ENCODE results near the gene POLDIP3.
"Not testable (repeated sequence)": the region's sequence is repeated elsewhere in the genome, so short reads cannot be mapped to it uniquely, and the experiment has no call there.

Gene POLDIP3

DNA sequence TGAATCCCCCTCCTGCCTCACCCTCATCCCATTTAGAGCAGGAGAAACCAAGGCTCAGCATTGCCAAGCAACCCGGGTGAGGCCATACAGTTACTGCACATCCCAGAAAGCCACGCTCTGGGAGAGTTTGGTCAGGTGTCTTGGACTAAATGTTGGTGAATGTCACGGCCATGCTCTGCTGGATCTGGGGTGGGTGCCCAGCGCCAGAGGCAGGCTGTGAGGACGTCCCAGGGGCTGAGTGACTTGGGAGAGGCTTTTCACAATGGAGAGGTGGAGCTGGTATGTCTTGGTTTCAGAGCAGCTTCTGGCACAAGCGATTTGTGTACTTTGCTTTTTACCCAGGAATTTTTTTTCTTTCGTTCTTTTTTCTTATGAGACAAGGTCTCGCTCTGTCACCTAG is 54.3 kb downstream of the POLDIP3 start:
- DNase-seq (ENCODE audit: low read depth in 2 of 2): no peak

DNA sequence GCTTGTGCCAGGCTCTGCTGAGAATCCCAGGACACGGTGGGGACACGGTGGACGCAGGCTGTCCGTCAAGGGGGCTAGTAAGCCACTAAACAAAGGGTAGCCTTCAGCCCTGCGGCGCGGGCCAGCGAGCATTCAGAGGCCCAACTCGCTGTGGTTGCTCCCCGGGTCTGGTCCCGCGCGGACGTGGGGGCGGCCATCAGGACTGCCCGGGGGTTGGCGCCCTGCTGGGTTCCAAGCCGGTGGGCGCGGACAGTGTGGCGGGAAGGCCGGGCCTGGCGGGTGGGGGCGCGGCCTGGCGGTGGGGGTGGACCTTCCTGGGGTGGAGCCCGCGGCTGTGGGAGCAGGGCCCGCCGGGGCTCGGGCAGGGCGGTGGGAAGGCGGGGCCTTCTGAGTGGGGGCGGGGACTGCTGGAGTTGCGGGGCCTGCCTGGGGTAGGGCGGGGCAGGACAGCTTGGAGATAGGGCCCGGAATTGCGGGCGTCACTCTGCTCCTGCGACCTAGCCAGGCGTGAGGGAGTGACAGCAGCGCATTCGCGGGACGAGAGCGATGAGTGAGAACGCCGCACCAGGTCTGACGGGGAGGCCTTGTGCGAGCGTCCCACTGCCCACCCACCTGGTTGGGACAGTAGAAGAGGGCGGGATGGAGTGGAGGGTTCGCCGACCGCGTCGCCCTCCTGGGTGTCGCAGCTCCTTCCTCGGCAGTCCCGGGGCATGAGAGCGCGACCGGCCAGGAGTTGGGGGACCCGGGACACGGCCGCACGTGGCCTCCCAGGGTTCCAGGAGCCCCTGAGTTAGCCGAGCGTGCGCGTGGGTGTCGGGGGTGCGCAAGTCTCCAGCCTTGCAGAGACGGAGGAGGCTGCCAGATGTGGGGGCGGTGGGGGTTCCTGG is 61.0 kb downstream of the POLDIP3 start, which contains the start of gene SERHL2:
Gene SERHL2 (plus strand): TSS at position 482 of the 887 bp plus-strand sequence. CDS start 65 bp downstream, at position 547.
- DNase-seq (ENCODE audit: low read depth in 2 of 2): peak; percentile 56

DNA sequence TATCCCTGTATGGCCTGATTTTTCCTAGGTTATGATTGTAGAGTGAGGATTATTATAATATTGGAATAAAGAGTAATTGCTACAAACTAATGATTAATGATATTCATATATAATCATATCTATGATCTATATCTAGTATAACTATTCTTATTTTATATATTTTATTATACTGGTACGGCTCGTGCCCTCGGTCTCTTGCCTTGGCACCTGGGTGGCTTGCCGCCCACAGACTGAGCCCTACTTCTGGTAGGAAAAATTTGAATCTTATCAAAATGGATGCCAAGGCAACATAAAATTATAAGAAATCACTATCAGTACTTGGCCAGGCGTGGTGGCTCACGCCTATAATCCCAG is 62.4 kb downstream of the POLDIP3 start:
- DNase-seq (ENCODE audit: low read depth in 2 of 2): not testable (repeated sequence)

DNA sequence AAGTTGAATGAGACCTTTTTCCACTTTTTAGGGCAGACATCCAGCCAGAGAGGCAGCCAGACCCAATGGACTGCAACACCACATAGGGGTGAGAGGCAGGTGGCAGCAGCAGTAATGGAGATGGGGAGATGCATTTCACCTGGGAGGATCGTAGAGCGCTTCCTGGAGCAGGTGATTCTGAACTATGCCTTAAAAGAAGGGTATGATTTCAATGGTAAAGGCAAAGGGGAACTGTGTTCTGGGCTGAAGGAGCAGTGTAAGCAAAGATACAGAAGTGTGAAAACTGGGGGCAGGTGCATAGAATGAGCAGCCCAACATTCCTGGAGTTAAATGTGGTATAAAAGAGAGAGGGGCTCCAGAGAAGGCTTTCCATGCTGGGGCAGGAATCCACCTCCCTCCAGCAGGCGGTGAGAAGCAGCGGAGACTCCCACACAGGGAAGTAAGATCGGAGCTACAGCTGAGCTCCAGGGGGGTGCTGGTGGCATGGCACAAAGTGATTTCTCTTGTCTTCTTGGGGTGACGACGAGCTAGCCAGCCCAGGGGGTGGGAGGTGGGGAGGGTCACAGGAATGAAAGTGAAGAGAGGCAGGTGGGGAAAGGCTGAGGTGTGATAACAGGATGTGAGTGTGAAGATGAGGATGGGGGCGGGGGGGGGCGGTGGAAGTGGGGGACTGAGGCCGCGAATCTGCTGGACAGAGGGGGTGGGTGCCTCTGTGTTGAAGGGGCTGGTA is 65.2 kb downstream of the POLDIP3 start:
- no peak for DNase-seq (ENCODE audit: low read depth in 2 of 2)

DNA sequence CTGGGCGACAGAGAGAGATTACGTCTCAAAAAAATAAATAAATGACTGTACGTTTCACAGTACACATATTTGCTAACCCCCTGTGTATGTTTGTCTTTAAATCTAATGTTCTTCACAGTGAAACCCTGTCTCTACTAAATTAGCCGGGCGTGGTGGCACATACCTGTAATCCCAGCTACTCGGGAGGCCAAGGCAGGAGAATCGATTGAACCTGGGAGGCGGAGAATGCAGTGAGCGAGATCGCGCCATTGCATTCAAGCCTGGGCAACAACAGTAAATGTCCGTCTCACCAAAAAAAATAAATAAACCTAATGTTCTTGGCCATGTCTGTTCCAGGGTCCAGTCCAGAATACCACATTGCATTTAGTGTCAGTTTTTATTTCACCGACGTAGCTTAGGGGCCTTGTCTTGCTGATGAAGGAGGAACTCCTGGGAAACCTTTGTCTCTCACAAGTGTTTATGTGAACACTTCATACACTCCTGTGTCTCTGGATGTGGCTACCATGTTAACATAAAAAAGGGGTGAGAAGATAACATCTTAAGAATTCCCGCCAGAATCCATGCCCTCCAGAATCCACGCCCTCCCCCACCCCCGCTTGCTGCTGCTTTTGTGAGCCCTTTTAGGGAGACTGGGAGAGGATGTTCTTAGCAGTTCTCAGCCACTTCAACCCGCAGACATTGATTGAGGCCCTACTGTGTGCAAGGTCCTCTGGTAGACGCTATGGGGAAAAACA is 65.9 kb downstream of the POLDIP3 start:
- DNase-seq (ENCODE audit: low read depth in 2 of 2): no peak

- not testable (repeated sequence) for DNase-seq (ENCODE audit: low read depth in 2 of 2)
Observed at GRCh38 chr22:42548126-42548525, 66.6 kb downstream of the POLDIP3 start.

DNA sequence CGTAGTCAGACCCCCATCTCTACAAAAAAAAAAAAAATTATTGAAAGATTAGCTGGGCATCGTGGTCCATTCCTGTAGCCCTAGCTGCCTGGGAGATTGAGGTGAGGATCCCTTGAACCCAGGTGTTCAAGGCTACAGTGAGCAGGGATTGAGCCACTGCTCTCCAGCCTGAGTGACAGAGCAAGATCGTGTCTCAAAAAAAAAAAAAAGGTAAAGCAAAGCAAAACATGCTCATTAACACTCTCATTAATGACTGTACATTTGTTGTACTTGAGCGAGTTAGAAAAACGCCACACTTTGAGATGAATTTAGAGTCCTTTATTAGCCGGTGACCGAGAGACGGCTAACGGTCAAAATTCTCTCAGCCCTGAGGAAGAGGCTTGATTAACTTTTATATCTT is 67.1 kb downstream of the POLDIP3 start:
- DNase-seq (ENCODE audit: low read depth in 2 of 2): no peak

DNA sequence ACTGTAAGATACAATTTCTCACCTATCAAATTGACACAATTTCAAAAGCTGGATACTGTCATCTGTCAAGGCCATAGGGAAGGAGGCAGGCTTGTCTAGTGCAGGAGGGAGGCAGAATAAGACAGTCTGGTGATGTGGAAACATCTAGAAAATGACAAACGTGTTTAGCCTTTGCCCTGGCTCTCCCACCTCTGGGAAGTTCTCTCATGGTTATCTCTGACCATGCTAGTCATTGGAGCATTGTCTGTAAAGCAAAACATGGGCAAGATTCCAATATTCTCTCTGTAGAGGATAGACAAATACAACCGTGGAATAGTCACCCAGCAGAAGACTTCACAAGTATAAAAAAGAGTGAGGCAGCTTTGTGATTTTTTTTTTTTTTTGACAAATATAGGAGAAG is 70.0 kb downstream of the POLDIP3 start:
- DNase-seq (ENCODE audit: low read depth in 2 of 2): no peak

GRCh38 chr22:42539236-42539771 is 75.4 kb downstream of the POLDIP3 start:
- DNase-seq (ENCODE audit: low read depth in 2 of 2): not testable (repeated sequence)

DNA sequence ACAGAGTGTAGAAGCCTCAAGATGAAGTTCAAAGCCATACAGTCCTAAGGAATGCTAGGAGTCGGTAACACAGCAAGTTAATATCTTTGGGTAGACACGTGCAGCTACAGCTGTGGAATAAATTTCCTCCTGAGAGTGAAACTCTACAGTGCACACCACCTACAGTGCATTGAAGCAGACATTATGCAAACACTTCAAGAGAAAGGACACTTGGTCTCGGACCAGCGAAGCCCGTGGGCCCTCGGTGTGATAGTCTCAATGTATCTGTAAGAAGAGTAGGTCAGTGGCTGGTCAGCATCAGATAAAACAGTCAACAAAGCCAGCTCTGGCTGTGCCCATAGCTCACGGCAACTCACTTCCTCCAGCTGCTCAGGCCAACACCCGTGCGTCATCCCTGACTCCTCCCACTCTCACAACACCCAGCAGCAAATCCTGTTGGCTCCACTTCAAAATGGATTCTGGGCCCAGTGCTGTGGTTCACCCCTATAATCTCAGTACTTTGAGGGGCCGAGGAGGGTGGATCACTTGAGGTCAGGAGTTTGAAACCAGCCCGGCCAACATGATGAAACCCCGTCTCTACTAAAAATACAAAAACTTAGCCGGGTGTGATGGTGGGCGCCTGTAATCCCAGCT is 77.4 kb downstream of the POLDIP3 start:
- not testable (repeated sequence) for DNase-seq (ENCODE audit: low read depth in 2 of 2)

DNA sequence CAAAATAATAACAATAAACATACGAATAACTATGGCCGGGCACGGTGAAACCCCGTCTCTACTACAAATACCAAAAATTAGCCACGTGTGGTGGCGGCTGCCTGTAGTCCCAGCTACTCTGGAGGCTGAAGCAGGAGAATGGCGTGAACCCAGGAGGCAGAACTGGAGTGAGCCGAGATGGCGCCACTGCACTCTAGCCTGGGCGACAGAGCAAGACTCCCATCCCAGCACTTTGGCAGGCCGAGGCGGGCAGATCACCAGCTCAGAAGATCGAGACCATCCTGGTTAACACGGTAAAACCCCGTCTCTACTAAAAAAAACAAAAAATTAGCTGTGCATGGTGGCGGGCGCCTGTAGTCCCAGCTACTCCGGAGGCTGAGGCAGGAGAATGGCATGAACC is 78.0 kb downstream of the POLDIP3 start:
- not testable (repeated sequence) for DNase-seq (ENCODE audit: low read depth in 2 of 2)

- DNase-seq (ENCODE audit: low read depth in 2 of 2): no peak
Observed at GRCh38 chr22:42536166-42536565, 78.5 kb downstream of the POLDIP3 start.

- not testable (repeated sequence) for DNase-seq (ENCODE audit: low read depth in 2 of 2)
Observed at GRCh38 chr22:42535082-42535731, 79.5 kb downstream of the POLDIP3 start.
